ENCODE measurements around the gene BMP8A.

The BMP8A gene

GRCh38 chr1:39450956-39451606, 40.4 kb upstream of the BMP8A start:
- Histone ChIP-seq H3K27me3 (replicated peaks; ENCODE audit: control insufficient read depth, insufficient read depth, low read length) (no peaks in the 10 kb centered on the region), H3K4me3 (replicated peaks; ENCODE audit: low read depth, low read length) (no peak overlapping the region), H3K36me3 (ENCODE audit: control insufficient read depth, insufficient read depth, low read length) (peaks cover 21% of the 10 kb centered on the region)
- no peak for TF ChIP-seq CTCF (IDR thresholded peaks at IDR 0.05; ENCODE audit: insufficient read depth, low read length, poor library complexity, severe bottlenecking)
- DNase-seq (ENCODE audit: extremely low read depth, insufficient read length) = no peak

GRCh38 chr1:39452081-39452480, 39.4 kb upstream of the BMP8A start:
- peaks cover 22% of the 10 kb centered on the region for H3K36me3 ChIP-seq (ENCODE audit: control insufficient read depth, insufficient read depth, low read length)

GRCh38 chr1:39452540-39452939, 38.9 kb upstream of the BMP8A start:
- Histone ChIP-seq H3K4me3 (replicated peaks; ENCODE audit: low read depth, low read length) (no peak overlapping the region), H3K27me3 (replicated peaks; ENCODE audit: control insufficient read depth, insufficient read depth, low read length) (no peaks in the 10 kb centered on the region), H3K36me3 (ENCODE audit: control insufficient read depth, insufficient read depth, low read length) (peaks cover 27% of the 10 kb centered on the region)
- TF ChIP-seq CTCF (IDR thresholded peaks at IDR 0.05; ENCODE audit: insufficient read depth, low read length, poor library complexity, severe bottlenecking) = no peak
- DNase-seq (ENCODE audit: extremely low read depth, insufficient read length) = no peak

More at GRCh38 chr1:39452081-39452480, 39.4 kb upstream of the BMP8A start:
- no peak overlapping the region for H3K4me3 ChIP-seq (replicated peaks; ENCODE audit: low read depth, low read length)
- no peak for TF ChIP-seq CTCF (IDR thresholded peaks at IDR 0.05; ENCODE audit: insufficient read depth, low read length, poor library complexity, severe bottlenecking)
- no peaks in the 10 kb centered on the region for H3K27me3 ChIP-seq (replicated peaks; ENCODE audit: control insufficient read depth, insufficient read depth, low read length)
- DNase-seq (ENCODE audit: extremely low read depth, insufficient read length) = no peak

- Histone ChIP-seq H3K27me3 (replicated peaks; ENCODE audit: control insufficient read depth, insufficient read depth, low read length) (no peaks in the 10 kb centered on the region), H3K4me3 (replicated peaks; ENCODE audit: low read depth, low read length) (no peak overlapping the region), H3K36me3 (ENCODE audit: control insufficient read depth, insufficient read depth, low read length) (peaks cover 30% of the 10 kb centered on the region)
- no peak for TF ChIP-seq CTCF (IDR thresholded peaks at IDR 0.05; ENCODE audit: insufficient read depth, low read length, poor library complexity, severe bottlenecking)
- no peak for DNase-seq (ENCODE audit: extremely low read depth, insufficient read length)
Observed at GRCh38 chr1:39453603-39454002, 37.8 kb upstream of the BMP8A start.

GRCh38 chr1:39458991-39459390, 32.4 kb upstream of the BMP8A start:
- Histone ChIP-seq H3K36me3 (ENCODE audit: control insufficient read depth, insufficient read depth, low read length) (peaks cover 33% of the 10 kb centered on the region), H3K4me3 (replicated peaks; ENCODE audit: low read depth, low read length) (no peak overlapping the region), H3K27me3 (replicated peaks; ENCODE audit: control insufficient read depth, insufficient read depth, low read length) (no peaks in the 10 kb centered on the region)
- DNase-seq (ENCODE audit: extremely low read depth, insufficient read length) = no peak
- TF ChIP-seq CTCF (IDR thresholded peaks at IDR 0.05; ENCODE audit: insufficient read depth, low read length, poor library complexity, severe bottlenecking) = no peak

- DNase-seq (ENCODE audit: extremely low read depth, insufficient read length) = no peak
- TF ChIP-seq CTCF (IDR thresholded peaks at IDR 0.05; ENCODE audit: insufficient read depth, low read length, poor library complexity, severe bottlenecking) = no peak
- peaks cover 31% of the 10 kb centered on the region for H3K36me3 ChIP-seq (ENCODE audit: control insufficient read depth, insufficient read depth, low read length)
Observed at GRCh38 chr1:39462074-39462473, 29.4 kb upstream of the BMP8A start.

More at GRCh38 chr1:39462074-39462473, 29.4 kb upstream of the BMP8A start:
- Histone ChIP-seq H3K27me3 (replicated peaks; ENCODE audit: control insufficient read depth, insufficient read depth, low read length) (no peaks in the 10 kb centered on the region), H3K4me3 (replicated peaks; ENCODE audit: low read depth, low read length) (no peak overlapping the region)
